Effector CD8-positive, alpha-beta T cell (primary cell): ENCODE results near the gene STK4.

ENCODE experiments used
- DNase-seq: peaks from one replicate; lab custom pipeline; 2025; lab: John Stamatoyannopoulos, UW
- total RNA-seq, 4 experiments: gene quantifications; one replicate each; lab custom pipeline; 2026; lab: John Stamatoyannopoulos, UW

Gene STK4
- 556 to 908 (median 758) reads per million in 4 experiments for total RNA-seq

DNA sequence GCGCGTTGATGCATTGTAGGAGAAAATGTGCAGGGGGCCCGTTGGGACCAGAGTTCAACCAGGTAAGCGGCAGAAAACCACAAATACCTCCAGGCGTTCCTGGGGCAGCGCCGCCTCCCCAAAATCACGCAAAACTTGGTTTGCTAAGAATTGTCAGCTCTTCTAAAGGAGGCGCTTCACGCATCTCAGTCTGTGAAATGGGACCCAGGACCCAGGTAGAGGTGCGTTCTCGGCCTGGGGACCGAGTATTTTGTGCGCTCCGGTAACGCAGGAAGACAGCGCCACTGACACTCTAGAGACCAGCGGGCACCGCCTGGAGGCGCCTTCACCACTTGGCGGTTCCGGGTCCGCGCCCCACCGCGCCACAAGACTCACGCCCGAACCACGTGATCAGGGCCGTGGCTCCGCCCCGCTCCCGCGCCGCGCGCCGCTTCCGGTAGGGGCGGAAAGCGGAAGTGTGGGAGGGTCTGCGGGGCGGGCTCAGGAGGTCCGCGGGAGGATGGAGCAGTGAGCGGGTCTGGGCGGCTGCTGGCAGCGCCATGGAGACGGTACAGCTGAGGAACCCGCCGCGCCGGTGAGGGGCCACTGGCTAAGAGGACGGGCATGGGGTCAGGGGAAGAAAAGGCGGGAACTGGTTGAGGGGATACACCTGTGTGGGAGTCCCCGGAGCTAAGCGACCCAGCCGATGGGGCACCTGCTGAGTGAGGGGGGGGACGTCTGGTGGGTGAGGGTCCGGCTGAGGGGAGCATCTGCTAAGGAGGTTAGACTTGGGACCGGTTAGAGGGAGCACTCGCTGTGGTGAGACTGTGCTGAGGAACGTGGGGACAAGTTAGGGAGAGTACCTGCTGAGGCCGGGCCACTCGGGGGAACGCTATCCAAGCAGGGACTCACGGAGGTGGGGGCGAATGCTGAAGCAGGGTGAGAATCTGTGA is at the start of gene STK4:
Gene STK4 (plus strand): TSS at position 483 of the 932 bp plus-strand sequence. CDS start 57 bp downstream, at position 540.
- DNase-seq, result peak; percentile 93

DNA sequence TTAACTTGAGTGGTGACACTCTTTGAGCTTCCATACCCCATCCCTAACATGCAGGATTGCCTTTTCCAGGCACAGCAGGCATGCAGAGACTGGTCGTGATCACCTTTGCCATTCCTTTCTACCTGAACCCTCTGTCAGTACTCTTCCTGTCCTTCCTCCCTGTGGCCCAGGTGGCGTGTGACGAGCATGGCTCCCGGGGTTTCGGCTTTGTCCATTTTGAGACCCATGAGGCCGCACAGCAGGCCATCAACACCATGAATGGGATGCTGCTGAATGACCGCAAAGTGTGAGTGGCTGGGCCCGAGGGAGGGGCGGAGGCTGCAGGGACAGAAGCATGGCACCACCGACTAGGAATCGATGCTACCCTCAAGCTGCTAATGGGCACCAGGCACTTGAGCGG is 49.7 kb upstream of the STK4 start:
- DNase-seq, result no peak

DNA sequence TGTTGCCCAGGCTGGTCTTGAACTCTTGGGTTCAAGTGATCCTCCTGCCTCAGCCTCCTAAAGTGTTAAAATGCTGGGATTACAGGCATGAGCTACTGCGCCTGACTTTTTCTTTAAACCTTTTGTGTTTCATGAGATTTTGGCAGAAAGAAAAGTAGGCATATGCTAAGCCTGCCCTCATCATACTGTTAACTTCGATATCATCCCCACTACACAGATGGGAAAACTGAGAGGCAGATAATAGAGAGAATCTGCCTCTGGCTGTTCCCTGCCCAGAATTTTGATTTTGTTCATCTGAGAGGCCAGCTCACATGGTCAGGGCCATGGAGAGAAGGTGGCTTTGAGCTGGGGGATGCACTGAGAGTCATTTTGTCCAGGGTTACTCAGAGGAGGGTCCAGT is 48.9 kb upstream of the STK4 start:
- DNase-seq, result no peak

DNA sequence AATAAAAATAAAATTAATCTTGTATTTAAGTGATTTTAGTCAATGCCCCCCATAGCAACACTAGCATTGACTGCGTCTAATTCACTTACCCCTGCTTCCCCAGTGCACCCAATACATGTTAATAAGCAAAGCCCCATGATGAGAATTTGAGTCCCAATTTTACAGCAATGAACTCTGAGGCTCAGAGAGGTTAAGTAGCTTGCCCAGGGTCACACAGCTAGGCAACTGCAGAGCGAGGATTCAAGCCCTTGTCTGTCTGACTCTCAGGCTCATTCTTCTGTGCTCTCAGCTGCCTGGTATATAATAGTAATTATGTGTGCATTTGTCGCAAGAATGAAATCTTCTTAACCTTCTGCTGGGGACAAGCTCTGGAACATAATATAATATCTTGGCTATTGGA is 48.0 kb upstream of the STK4 start:
- no peak for DNase-seq

DNA sequence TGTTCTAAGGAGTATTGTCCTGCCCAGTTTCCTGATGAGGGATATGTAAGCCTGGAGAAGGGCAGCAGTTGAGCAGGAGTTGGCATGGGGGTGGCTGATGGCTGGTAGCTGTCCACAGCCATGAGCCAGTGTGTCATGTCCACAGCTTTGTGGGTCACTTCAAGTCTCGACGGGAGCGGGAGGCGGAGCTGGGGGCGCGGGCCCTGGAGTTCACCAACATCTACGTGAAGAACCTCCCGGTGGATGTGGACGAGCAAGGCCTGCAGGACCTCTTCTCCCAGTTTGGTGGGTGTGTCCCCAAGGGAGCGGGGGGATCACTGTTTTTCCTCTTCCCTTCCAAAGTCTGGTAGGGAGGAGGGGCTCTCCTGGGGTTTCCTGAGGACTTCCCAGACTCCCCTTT is 47.6 kb upstream of the STK4 start:
- DNase-seq, result no peak

DNA sequence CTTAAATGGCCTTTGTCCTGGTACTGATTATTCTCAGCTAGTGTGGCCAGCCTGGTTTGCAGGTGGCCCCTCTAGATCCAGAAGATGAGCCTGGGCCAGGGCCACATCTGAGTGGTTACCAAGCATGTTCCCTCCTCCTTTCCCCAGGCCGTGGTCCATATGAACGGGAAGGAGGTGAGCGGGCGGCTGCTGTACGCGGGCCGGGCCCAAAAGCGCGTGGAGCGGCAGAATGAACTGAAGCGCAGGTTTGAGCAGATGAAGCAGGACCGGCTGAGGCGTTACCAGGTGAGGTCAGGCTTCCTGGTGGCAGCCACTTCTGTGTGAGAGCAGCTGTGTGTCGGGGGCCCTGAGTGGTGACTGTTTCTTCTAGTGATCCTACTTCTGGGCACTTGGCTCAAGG is 44.9 kb upstream of the STK4 start:
- no peak for DNase-seq

DNA sequence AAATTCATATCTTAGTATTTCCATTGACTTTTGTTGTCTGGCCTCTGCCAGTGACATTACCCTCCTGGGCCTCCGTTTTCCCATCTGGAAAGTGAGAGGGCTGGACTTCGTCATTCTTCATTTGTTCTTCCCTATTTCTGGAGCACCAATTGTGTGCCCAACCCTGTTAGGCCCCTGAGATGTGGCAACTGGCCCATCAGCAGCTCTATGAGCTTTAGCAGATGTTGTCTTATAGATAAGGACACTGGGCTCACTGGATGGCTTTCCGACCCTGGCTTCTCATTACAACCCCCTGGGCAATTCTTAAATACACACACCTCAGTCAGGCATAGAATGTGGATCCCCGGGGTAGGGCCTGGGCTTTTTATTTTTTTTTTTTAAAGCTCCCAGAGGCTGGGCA is 41.8 kb upstream of the STK4 start:
- DNase-seq, result no peak

DNA sequence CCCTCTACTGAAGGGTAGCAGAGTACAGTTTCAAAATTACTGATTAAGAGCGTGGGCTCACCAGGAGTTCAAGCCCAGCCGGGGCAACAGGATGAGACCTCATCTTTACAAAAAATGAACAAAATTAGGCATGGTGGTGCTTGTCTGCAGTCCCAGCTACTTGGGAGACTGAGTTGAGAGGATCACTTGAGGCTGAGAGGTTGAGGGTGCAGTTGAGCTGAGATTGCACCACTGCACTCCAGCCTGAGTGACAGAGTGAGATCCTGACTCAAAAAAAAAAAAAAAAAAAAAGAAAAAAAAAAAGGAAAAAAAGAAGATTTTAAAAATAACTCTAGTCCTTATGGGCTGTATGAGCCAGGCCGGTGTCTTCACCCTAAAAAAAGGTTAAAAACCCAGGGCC is 37.7 kb upstream of the STK4 start:
- DNase-seq, result no peak

DNA sequence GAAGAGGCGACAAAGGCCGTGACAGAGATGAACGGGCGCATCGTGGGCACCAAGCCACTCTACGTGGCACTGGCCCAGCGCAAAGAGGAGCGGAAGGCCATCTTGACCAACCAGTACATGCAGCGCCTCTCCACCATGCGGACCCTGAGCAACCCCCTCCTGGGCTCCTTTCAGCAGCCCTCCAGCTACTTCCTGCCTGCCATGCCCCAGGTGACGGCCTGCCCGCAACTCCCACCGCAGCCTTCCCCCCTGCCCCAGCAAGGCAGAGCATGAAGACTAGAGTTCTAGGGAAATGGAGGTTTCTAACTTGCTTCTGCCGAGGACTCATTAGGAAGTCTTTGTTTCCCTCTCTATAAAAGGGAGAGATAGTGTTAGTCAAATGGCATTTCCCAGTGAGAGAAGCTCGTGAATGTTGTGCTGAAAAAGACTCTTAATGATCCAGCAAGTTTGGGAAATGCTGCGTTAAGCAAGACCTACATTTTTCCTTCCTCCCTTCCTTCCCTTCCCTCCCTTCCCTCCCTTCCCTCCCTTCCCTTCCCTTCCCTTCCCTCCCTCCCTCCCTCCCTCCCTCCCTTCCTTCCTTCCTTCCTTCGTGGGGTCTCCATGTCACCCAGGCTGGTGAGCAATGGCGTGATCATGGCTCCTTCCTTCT is 35.7 kb upstream of the STK4 start:
- no peak for DNase-seq

DNA sequence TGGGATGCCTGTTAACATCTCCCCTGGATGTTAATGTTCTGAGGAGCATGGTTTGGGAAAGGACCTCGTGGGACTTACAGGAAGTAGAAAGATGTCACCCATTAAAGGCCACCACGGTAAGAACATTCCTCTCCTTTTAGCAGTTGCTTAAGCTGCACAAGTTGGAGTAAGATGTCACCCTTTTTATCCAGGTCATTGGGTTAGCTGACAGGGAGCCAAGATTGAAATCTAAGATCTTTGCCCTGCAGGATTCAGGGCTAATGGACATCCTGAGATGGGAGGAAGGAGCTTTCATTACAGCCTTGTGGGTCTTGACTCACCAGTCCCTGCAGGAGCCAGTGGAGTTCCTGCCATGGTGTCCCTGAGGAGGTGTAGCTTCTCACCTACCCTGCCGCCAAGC is 34.4 kb upstream of the STK4 start:
- DNase-seq, result no peak

DNA sequence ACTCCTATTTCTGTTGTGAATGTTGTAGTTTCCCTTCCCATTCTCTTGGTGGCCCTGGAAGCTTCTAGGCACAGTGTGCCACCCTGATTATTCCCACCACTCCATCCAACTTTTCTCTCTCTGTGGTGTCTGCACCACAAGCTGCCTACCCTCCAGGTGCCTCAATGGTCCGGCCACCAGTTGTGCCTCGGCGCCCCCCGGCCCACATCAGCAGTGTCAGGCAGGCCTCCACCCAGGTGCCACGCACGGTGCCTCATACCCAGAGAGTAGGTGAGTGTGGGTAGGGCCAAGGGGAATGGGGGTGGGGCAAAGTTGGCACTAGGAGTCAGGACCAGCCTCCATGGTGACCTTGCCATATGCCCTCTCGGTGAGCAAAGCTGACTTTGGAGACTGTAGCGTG is 33.4 kb upstream of the STK4 start:
- DNase-seq, result no peak

DNA sequence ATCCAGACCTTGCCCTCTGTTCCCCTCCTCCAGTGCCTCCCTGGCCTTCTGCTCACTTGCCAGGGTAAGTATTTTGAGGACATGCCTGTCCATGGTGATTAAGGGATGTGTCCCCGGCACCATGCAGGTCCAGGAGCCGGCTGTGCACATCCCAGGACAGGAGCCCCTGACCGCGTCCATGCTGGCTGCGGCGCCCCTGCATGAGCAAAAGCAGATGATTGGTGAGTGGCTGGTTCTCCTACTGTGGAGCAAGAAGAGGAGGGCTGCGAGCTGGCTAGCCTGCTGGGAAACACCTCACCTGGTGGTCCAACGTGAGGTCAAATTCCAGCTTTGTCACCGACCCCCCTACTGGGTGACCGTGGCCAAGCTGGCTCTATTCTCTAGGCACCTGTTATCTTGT is 29.8 kb upstream of the STK4 start:
- no peak for DNase-seq

DNA sequence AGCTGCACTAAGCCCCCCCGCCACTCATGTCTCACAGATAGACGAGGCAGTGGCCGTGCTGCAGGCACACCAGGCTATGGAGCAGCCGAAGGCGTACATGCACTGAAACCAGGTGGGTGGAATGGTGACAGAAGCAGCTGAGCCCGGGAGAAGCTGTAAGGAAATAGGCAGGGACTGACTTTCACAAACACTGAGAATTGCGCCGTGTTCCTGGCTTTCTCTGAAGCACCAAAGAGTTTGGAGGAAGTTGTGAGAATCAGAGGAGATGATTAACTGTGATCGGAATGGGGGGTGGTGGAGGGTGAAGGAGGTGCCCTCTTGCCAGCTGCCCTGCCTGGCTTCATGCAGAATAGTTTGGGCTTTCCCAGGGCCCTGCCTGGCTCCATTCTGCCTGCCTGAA is 27.7 kb upstream of the STK4 start:
- DNase-seq, result no peak

DNA sequence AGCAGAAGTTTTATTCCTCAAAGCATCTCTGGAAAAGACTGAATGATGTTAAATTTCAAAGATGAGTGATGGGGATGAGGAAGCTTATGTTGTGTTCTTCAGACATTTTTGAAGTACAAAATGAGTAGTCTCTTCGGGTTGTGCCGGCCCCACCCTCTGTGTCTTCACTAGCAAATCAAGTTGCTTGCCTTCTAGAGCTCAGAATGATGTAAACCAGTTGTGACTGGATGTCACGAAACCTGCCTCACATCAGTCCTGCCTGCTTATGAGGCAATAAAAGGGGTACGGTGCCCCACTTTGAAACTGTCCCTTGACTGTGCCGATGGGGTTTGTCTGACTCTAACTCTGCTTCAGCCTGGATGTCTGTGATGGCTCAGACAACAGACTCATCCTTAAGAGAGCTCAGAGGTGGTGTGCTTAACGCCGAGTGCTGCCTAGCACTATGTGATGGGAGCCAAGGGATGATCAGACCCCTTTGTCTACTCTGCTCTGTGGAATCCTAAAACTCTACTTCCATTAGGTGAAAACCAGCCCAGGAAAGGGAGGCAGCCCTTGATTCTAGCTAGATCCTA is 25.1 kb upstream of the STK4 start:
- no peak for DNase-seq

DNA sequence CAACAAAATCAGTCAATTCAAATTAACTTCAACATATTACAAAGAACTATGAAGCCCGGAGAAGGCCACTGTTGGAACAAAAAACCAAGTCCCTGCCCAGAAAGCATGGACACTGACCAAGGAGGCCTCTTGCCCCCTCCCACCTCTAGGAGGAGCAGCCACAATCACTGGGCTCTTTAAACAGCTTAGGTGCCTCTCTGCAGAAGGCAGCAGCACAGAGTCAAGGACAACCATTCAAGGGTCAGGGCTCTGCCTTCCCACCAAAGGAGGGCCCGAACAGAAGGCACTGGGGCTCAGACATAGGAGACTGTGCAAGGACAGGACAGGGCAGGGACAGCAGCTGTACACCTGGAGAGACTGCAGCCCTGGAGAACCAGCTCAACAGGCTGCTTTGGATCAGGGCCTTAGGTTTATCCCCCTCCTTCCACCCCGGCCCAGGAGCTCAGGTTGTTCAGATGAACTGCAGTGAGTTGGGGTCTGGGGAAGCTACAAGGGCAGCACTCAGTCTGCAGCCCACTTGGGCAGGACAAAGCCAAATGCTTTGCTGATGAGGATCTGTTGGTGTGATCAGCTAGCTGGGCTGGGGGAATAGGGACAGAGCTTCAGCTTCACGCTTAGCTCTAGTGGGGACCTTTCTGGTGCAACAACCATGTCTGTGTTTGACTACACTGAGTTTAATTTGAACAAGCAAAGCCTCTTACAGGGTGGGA is 23.9 kb upstream of the STK4 start:
- no peak for DNase-seq

DNA sequence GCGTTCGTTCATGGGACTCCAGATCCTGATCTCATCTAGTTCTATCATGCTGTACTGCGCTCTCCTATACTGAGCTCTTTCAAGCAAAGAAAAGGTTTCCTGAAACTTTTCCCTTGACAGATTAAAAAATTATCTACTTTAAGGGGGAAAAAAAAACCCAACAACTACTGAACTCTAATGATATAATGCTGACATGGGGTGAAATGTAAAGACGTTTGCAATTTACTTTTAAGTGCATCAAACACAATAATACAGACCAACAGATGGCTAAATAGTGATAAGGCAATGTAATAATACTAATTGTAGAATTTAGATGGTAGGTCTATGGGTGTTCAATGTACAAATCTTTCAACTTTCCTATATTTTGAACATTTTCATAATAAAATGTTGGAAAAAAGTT is 22.5 kb upstream of the STK4 start:
- no peak for DNase-seq

DNA sequence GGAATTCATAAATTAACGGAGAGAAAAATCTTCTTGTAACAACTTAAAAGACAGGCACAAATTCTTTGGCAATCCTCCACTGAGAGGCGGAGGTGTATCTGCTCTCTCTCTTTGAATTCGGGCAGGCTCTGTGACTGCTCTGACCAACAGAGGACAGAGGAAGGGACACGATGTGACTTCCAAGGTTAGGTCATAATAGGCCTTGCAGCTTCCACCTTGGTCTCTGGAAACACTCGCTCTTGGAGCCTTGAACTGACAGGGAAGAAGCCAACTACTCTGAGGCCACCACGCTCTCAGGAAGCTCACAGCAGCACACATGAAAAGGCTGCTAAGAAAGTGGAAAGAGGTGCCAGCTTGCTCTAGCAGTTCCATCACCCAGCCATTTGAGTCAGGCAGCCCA is 21.1 kb upstream of the STK4 start:
- no peak for DNase-seq

DNA sequence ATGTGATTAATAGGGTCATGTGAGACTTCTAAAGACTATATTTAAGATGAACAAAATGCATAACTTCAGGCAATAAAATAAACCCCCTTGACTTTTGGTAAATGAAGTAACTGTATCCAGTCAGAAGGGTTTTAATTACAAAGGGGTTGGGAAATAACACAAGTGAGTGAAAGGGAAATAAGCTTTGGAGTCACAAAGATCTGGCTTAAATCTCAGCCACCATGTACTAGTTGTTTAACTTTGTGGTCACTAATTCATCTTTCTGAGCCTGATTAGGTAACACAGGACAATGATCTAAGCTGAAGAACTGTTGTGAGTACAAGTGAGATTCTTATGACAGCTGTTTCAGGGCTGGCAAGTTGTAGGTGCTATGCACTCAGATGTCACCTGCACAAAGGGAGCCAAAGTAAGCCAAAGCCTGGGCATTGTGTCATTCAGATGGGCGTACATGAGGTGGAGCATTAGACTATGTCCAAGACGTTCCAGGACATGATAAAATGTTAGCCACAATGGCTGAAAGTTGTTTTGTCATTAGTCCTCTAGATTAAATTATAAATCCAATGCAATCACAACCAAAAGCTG is 19.9 kb upstream of the STK4 start:
- DNase-seq, result no peak

DNA sequence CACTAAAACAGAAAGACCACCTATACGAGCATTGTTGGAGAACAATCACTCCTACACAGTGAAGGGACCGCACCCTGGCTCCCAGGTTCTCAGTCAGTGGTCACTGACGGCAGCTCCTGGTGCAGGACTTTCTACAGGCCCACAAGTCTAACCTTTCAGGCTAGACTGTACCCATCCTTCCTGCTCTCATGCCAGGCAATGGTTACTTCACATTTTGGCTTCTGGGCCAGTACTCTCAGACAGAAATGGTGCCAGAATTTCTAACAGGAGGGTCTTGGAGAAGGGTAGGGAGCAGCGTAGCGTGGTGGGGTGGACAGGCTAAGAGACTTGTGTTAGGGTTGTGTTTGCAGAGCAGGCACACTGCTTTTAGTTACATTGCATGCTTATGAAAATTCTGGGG is 18.2 kb upstream of the STK4 start:
- DNase-seq, result no peak

DNA sequence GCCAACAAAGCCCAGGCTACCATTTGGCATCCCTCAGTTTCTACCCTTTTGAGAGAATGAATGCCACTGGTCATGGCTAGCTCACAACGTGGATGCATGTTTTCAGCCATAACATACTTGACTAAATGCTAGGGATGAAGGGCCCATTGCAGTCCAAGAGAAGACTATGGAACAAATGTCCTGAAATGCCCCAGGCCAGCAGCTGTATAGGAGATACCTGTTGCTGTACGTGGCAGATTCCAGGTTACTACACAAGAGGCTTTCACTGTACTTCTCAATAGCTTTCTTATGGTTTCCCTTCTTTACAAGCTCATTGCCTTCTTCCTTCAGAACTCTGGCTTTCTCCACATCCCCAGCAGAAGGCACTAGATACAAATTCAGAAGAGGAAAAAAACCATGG is 17.8 kb upstream of the STK4 start:
- DNase-seq, result no peak

DNA sequence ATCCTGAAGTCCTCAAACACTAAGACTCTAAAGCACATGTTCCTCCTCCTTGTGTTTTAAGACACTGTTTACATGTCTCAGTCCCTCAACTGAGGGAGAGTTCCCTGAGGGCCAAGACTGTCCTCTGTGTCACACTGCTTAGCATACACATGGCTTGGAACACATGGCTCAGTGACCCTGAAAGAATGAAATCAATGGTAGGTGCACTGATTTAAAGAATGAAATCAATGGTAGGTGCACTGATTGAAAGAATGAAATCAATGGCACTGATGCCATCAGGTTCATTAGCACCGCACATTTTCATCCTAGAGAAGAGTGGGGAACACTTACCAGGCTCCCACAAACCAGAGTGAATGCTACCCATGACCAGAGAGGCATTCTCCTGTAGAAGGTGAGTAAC is 15.9 kb upstream of the STK4 start:
- DNase-seq, result no peak

DNA sequence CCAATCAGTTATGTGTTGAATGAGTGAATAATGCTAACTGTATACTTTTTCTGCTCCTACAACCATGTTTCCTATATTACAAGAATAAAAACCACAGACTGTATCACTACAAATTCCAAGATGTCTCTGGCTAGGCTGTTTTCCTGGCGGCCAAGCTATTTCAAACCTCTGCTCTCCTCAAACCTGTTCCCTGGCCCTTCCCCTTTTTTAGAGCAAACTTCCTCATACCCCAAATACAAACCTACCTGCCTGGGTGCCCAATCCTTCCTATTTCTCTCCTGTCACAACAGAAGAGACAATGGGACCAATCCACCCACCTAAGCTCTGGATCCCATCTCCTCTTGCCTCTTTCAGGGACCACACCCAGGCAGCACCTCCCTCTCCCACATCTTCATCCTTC is 13.6 kb upstream of the STK4 start:
- DNase-seq, result no peak
